B cell (primary cell): Measurements from ENCODE around the gene PSME1.

Experiments used
- CTCF ChIP-seq: fragments of 200-600 bp; IDR thresholded peaks from one replicate; pipeline ENCODE4 v1.8.0; 2022; ENCODE audit warnings: antibody characterized with exemption, mild to moderate bottlenecking
- EZH2 ChIP-seq: IDR thresholded peaks from 2 replicates; pipeline ENCODE4 v1.6.1; 2012; ENCODE audit warnings: borderline replicate concordance, low read depth, mild to moderate bottlenecking, moderate library complexity, low read length; ENCODE audit not compliant: insufficient read depth, poor library complexity, severe bottlenecking

GRCh38 chr14:24178399-24179178 is 42.6 kb downstream of the PSME1 start:
- TF ChIP-seq CTCF (no peak), EZH2 (no peak)
